Heart left ventricle (tissue), 16 donors: ENCODE results near the gene TBC1D32. TPM values are rescaled to one million over a fixed set of nuclear protein-coding genes. Genes with fewer than 3 reads are reported as not detected.

Experiments
- ATAC-seq, 4 donors: fragments of 200-7000 bp; cut with Tn5 transposase; one replicate each; pipeline ENCODE4 v1.9.1; 2020 to 2022; ENCODE audit warnings: moderate library complexity in 4 of 4, mild to moderate bottlenecking in 3 of 4, moderate number of reproducible peaks in 1 of 4
- DNase-seq, 5 donors: peaks; one replicate each; pipeline ENCODE4 v3.0.0-alpha.2; 2020
- H3K27ac ChIP-seq, 12 donors: fragments of 200-600 bp; sonication (generic) in 4 of 12; one replicate each; pipeline versions ENCODE4 v1.5.0 to v1.8.0; 2016 to 2022; ENCODE audit warnings: mild to moderate bottlenecking in 2 of 12
- H3K27me3 ChIP-seq, 9 donors: fragments of 200-600 bp; sonication (generic) in 2 of 9; one replicate each; pipeline versions ENCODE4 v1.5.1 to v1.8.0; 2016 to 2022; ENCODE audit warnings: mild to moderate bottlenecking in 3 of 9
- H3K36me3 ChIP-seq, 9 donors: fragments of 200-600 bp; sonication (generic) in 2 of 9; one replicate each; pipeline versions ENCODE4 v1.5.0 to v1.8.0; 2018 to 2022; ENCODE audit warnings: mild to moderate bottlenecking in 2 of 9
- H3K4me1 ChIP-seq, 12 donors: fragments of 200-600 bp; sonication (generic) in 4 of 12; one replicate each; pipeline versions ENCODE4 v1.5.0 to v1.8.0; 2016 to 2022; ENCODE audit warnings: mild to moderate bottlenecking in 3 of 12
- H3K4me3 ChIP-seq, 12 donors: fragments of 200-600 bp; sonication (generic) in 4 of 12; one replicate each; pipeline versions ENCODE4 v1.5.0 to v1.8.0; 2017 to 2022; ENCODE audit warnings: mild to moderate bottlenecking in 9 of 12, moderate library complexity in 4 of 12
- H3K9me3 ChIP-seq, 12 donors: fragments of 200-600 bp; sonication (generic) in 4 of 12; one replicate each; pipeline versions ENCODE4 v1.5.0 to v1.8.0; 2016 to 2022; ENCODE audit warnings: mild to moderate bottlenecking in 1 of 12
- POLR2A ChIP-seq, 2 donors: fragments of 450-650 bp; IDR thresholded peaks; one replicate each; pipeline ENCODE4 v1.6.1; 2017; ENCODE audit warnings: antibody characterized with exemption in 2 of 2, mild to moderate bottlenecking in 2 of 2, moderate library complexity in 2 of 2
- WGBS, 4 donors: extraction: QIAGEN DNeasy Blood & Tissue Kit in 2 of 4; methylation state at CpG; one replicate each; pipeline versions ENCODE4 v1.1.5 to v1.1.7; 2013 to 2018; 5-methylcytosine and 5-hydroxymethylcytosine counted together
- intact Hi-C, 10 donors: fragments of 100-400 bp; cut with DNase I; formaldehyde crosslinking; loops; one replicate each; pipeline versions ENCODE4 v1.11.1 to v1.14.2; 2022
- polyA plus RNA-seq, 2 donors: library from polyadenylated mRNA; stranded (reverse); fragments of 200-250 nt; gene quantifications; one replicate each; pipeline ENCODE4 v1.2.3, GENCODE V29; 2013
- total RNA-seq, 9 donors: library from RNA; depleted of rRNA in 2 of 9; stranded (reverse); fragments of >200 nt in 2 of 9; fragmentation: NEBNext Ultra II Directional in 3 of 9; extraction: Animal tissue kit (Norgen Biotek cat#: 25700) in 3 of 9; gene quantifications; one replicate each; pipeline versions ENCODE4 v1.1.0 to v1.2.4, GENCODE V29; 2016 to 2023
- TF ChIP-seq, protein P1 (sequence below), 12 donors: fragments of 200-600 bp; sonication (generic) in 4 of 12; IDR thresholded peaks; one replicate each; pipeline versions ENCODE4 v1.5.0 to v1.8.0; 2018 to 2022; ENCODE audit warnings: antibody characterized with exemption in 12 of 12, mild to moderate bottlenecking in 5 of 12
- donor health status: ischemic (EF 13 %, LVEDD 7.1; RV severe dilation, severe dysfunction).
- donor health status: healthy with polysubstance abuse.
- donor health status: DM: no; HTN: yes; CAD: no.
- donor health status: DM: no; HTN: no; CAD: no.
- donor health status: ischemic (EF 25% LVEDD 6.9; RV normal size, moderate dysfunction).
- donor health status: ischemic (EF 25% LVEDD 5.7; RV mildly dilated, moderate dysfunction).
- donor health status: healthy.
- donor health status: DM: yes; HTN: yes; CAD: no.
- donor health status: ischemic (EF 35%, LVEDD 5.7; RV mildly dilated, moderate dysfunction).
- donor health status: nonischemic (EF 11% LVEDD 7.7; RV severe dilation, severe dysfunction).
- donor health status: DM: yes; HTN: yes; CAD: no.
- donor health status: PGD.
- donor health status: ischemic (EF 29% LVEDD 5.4; RV normal size, mild dysfunction).
- donor health status: nonischemic (EF 23%, LVEDD 6.1; RV moderate dilation, normal function).

TBC1D32 gene
- total and polyA plus RNA-seq, 11 donors: 0.53 to 4.6 (median 2.7) TPM

DNA sequence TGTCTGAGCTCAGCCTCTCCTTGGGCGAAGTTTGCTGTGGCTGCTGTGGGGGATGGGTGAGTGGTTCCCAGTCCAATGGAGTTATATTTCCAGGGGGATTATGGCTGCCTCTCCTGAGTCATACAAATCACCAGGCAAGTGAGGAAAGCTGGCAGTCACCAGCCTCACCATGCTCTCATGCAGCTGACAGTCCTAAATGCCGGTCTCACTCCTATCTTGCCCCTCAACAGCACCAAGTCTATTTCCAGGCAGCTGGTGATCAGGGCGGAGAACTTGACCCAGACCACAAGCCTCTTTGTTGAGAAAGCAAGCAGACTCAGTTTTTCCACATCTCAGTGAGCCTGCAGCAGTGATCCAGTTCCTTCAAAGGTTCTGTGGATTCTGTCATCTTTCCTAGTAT lies 98.9 kb downstream of the TBC1D32 start:
- Histone ChIP-seq H3K9me3 (no peaks in the 10 kb centered on the region), H3K27ac (no peak overlapping the region), H3K27me3 (no peaks in the 10 kb centered on the region), H3K4me1 (no peaks in the 10 kb centered on the region), H3K4me3 (no peak overlapping the region), H3K36me3 (peaks cover 0 to 3% (median 0%) of the 10 kb centered on the region in 9 donors)
- ATAC-seq (no peak), DNase-seq (no peak)
- intact Hi-C loops: no loop called here
- TF ChIP-seq, protein P1, sequence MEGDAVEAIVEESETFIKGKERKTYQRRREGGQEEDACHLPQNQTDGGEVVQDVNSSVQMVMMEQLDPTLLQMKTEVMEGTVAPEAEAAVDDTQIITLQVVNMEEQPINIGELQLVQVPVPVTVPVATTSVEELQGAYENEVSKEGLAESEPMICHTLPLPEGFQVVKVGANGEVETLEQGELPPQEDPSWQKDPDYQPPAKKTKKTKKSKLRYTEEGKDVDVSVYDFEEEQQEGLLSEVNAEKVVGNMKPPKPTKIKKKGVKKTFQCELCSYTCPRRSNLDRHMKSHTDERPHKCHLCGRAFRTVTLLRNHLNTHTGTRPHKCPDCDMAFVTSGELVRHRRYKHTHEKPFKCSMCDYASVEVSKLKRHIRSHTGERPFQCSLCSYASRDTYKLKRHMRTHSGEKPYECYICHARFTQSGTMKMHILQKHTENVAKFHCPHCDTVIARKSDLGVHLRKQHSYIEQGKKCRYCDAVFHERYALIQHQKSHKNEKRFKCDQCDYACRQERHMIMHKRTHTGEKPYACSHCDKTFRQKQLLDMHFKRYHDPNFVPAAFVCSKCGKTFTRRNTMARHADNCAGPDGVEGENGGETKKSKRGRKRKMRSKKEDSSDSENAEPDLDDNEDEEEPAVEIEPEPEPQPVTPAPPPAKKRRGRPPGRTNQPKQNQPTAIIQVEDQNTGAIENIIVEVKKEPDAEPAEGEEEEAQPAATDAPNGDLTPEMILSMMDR (IDR thresholded peaks at IDR 0.05): no peak
- TF ChIP-seq POLR2A (IDR thresholded peaks at IDR 0.05): no peak
- 94 to 100% (median 96%) methylated on average over 3 of the region's 3 CpGs for WGBS, 4 donors

DNA sequence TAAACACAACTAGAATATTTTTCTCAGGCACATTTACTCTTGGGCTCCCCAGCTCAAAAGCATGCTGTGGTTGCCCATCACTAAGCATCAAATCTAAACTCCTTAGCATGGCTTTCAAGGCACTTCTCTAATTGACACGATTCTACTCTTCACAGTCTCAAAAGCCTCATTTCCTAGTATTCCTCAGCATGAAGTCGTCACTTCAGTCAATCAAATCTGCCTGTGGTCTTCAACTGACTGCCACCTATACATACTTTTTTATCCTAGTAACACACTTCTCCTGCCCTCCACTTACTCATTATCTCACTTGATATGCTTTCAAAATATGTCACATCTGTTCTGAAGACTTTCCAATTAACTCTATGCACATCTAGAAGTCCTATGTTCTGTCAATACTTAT lies 110.3 kb downstream of the TBC1D32 start:
- intact Hi-C loops: no loop called here
- no peaks in the 10 kb centered on the region for H3K27me3 ChIP-seq
- no peaks in the 10 kb centered on the region for H3K9me3 ChIP-seq
- peaks cover 0 to 8% (median 0%) of the 10 kb centered on the region in 9 donors for H3K36me3 ChIP-seq
- ATAC-seq (no peak), DNase-seq (no peak)
- no peak overlapping the region for H3K27ac ChIP-seq
- H3K4me1 ChIP-seq: no peaks in the 10 kb centered on the region
- TF ChIP-seq, protein P1 (IDR thresholded peaks at IDR 0.05): no peak
- no peak for TF ChIP-seq POLR2A (IDR thresholded peaks at IDR 0.05)
- 73 to 79% (median 76%) methylated on average over 2 of the region's 2 CpGs for WGBS, 4 donors
- H3K4me3 ChIP-seq: no peak overlapping the region

DNA sequence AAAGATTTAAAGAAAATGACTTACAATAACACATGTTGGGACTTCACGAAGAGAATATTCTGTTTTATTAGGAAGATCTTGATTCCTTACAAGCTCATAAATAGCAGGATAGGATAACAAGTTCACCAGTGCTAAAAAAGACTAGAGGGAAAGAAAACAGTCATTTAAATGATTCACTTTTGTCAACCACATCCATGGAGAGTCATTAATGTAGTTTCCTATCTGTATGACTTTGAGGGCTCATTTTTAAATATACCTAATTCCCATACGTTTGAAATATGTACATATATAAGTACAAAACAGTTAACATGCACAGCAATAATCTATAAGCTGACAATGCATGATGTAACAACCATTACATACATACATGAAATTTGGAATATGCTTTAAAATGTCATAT lies 111.1 kb downstream of the TBC1D32 start:
- peaks cover 0 to 8% (median 0%) of the 10 kb centered on the region in 9 donors for H3K36me3 ChIP-seq
- no peaks in the 10 kb centered on the region for H3K4me1 ChIP-seq
- H3K27me3 ChIP-seq: no peaks in the 10 kb centered on the region
- H3K4me3 ChIP-seq: no peak overlapping the region
- WGBS, 4 donors: 82 to 86% (median 84%) methylated on average over 2 of the region's 2 CpGs
- no peak overlapping the region for H3K27ac ChIP-seq
- no peaks in the 10 kb centered on the region for H3K9me3 ChIP-seq
- TF ChIP-seq, protein P1 (IDR thresholded peaks at IDR 0.05): no peak
- TF ChIP-seq POLR2A (IDR thresholded peaks at IDR 0.05): no peak
- ATAC-seq (no peak), DNase-seq (no peak)
- intact Hi-C loops: no loop called here

DNA sequence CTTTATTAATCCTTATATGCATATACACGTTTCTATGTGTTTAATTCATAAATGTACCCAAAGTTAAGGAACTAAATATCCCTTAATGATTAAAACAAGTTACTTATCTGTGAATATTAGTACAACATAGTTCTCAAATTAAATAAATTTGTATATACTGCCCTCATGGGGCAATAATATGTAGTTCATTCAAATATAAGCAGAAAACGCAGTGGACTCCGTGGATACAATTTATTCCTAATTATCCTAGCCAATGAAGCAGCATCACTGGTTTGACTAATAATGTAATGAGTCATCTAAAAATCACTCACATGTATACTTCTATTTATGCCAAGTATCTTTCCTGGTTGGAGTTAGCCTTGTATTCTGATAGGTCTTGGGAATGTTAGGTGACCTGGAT lies 111.6 kb downstream of the TBC1D32 start:
- Histone ChIP-seq H3K4me3 (no peak overlapping the region), H3K4me1 (no peaks in the 10 kb centered on the region), H3K36me3 (peaks cover 0 to 8% (median 0%) of the 10 kb centered on the region in 9 donors), H3K9me3 (no peaks in the 10 kb centered on the region), H3K27me3 (no peaks in the 10 kb centered on the region), H3K27ac (no peak overlapping the region)
- DNase-seq (no peak), ATAC-seq (no peak)
- 53 to 61% (median 57%) methylated on average over 3 of the region's 3 CpGs for WGBS, 4 donors
- TF ChIP-seq, protein P1 (IDR thresholded peaks at IDR 0.05): peak in 4 of 12 donors; percentile 6 to 18 (median 14)
- TF ChIP-seq POLR2A (IDR thresholded peaks at IDR 0.05): no peak
- intact Hi-C loops: no loop called here
